ENCODE measurements around the gene TWIST1.

The TWIST1 gene

DNA sequence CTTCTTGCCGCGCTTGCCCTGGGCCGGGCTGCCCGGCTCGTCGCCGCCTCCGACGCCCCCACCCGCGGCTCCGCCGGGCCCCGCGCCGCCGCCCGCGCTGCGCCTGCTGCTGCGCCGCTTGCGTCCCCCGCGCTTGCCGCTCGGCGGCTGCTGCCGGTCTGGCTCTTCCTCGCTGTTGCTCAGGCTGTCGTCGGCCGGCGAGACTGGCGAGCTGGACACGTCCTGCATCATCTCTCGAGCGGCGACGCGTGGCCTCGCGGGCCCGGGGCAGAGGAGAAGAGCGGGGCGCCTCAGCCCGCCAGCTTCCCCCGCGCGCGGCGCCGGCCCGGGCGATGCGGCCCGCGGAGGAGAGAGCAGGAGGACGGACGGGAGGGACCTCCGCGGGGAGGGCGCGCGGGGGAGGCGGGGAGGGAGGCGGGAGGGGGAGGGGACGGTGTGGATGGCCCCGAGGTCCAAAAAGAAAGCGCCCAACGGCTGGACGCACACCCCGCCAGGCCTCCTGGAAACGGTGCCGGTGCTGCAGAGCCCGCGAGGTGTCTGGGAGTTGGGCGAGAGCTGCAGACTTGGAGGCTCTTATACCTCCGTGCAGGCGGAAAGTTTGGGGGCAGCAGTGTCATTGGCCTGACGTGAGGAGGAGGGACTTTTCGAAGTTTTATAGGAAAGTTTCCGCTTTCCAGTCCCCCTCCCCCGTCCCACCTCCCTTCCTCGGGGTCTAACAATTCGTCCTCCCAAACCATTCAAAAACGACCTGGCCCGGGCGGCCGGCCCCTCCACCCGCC lies at the start of gene TWIST1:
TWIST1 (minus strand) TSS at position 546 of the 779 bp plus-strand sequence; CDS start at position 231, 315 bp downstream.
- DNase-seq (ENCODE audit: low read depth in 2 of 2), result no peak

DNA sequence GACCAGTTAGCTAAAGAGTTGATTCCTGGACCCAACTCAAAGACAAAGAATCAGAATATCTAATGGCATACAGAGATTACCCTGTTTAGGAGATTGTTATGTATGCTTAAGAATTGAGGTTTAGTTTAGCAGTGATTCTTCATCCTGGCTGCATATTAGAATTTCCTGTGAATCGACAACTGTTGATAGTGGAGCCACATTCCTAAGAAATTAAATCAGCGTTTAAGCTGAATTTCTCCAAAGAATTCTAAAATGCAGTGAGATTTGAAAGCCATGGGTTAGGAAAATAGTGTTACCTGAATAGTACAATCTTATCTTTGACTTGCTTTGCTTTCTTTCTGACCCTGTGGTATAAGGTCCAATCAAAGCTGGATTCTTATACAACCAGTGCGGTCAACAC lies 44.2 kb upstream of the TWIST1 start:
- no peak for DNase-seq (ENCODE audit: low read depth in 2 of 2)

DNA sequence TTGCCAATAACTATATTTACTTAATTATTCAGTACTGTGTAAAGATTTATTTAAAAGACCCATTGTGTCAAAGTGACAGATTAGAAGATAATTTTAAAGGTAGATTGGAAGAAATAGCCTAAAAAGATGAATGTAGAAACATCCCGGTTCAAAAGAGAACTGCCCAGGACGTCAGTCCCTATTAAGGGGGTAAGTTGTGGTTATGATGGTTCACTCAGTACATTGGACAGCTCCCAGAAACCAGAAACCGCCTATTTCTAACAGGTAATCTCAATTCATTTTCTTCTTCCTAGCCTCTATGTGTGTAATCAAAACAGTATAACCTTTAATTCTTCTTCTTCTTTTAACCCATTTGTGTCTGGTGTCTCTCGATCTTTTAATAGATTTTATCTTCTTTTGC lies 29.3 kb upstream of the TWIST1 start:
- DNase-seq (ENCODE audit: low read depth in 2 of 2), result no peak

DNA sequence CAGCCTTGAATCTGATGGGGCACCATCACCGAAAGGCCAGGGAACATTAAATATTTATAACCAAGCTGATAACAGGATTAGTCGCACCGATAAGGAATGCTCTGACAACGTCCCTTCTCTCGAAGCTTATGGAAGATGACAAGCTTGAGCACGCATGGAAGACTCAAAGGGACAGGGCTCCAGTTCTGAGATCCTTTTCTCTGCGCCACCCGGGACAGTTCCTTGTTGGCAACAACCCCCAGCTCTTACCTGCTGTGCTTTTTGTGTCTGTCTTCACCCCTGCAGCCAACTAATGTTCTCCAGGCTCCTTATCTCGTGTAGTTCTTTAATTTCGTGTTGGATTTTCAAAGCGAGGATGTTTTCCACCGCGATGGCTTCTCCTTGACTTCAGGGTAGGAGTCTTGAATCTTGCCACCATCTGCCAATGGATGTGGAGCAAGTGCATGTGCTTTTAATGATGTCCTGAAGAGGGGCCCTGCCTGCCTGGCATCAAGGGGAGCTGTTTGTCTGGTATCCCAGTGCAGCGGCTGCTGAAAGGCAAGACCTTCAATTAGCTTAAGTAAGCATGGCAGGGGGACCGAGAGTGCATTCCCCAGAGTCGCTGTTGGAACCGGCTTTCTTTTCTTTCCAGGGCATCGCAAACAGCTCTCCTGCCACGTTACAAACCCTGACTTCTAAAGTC lies 28.1 kb upstream of the TWIST1 start:
- no peak for DNase-seq (ENCODE audit: low read depth in 2 of 2)

DNA sequence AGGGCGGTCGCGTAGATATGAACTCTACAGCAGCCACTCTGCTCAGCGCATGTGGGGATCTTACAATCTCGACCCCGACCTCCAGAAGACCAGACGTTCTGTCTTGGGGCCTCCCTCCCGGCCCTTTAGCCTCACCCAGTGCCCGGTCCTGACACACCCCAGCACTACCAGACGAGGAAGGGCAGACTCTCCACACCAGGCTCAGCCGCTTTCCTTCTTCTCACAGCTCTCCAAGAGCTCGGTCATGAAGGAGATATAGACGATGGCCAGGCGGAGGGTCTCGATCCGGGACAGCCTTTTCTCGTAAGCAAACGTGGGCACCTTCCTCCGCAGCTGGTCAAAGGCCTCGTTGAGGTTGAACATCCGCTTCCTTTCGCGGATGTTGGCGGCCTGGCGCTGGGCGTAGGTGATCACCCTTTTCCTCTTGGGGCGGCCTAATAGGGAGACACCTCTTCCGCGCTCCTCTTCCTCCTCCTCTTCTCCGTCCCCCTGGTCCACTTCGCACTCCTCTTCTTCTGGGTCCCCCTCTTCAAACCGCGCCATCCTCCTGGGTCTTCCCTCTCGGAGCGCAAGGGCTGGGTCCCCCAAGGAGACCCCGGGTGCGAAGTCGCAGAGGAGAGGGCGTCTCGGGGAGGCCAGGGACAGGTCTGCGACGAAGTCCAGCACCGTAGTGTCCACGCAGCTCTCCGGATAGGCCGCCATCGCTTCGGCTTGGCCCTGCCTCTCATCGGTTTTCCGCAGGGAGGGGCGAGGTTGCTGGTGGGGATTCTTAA lies 27.4 kb upstream of the TWIST1 start, which contains the start of gene FERD3L:
FERD3L (minus strand) TSS at position 761 of the 773 bp plus-strand sequence; CDS start at position 702, 59 bp downstream.
- no peak for DNase-seq (ENCODE audit: low read depth in 2 of 2)

DNA sequence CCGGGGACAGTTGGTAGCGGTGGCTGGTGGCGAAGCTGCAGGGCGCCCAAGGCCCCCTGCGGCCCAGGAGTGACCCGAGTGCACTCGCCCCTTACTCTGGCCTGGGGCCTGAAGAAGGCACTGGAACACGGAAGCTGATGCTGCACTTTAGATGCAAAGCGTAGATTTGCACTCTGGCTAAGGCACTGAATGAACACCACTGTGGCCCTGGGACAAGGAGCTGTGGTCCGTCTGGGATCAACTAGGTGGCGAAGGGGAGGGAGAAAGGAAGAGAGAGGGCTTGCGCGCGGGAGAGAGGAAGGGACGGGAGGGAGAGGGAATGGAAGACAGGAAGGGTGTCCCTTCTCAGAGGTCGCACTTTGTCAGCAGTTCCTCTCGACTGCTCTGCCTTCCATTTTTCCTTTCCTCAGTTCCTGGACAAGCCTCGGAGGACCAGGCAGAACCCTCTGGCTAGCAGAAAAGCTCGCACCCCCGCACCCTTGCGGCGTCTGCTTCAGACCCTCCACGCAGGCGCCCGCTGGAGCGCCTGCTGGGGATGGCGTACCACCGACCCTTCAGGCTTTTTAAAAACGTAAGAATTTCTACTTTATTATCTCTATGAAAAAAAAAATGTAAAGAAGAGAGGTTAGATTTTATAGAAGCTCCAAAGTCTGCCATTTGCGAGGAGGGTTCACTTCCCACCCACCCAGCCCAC lies 26.6 kb upstream of the TWIST1 start:
- no peak for DNase-seq (ENCODE audit: low read depth in 2 of 2)

DNA sequence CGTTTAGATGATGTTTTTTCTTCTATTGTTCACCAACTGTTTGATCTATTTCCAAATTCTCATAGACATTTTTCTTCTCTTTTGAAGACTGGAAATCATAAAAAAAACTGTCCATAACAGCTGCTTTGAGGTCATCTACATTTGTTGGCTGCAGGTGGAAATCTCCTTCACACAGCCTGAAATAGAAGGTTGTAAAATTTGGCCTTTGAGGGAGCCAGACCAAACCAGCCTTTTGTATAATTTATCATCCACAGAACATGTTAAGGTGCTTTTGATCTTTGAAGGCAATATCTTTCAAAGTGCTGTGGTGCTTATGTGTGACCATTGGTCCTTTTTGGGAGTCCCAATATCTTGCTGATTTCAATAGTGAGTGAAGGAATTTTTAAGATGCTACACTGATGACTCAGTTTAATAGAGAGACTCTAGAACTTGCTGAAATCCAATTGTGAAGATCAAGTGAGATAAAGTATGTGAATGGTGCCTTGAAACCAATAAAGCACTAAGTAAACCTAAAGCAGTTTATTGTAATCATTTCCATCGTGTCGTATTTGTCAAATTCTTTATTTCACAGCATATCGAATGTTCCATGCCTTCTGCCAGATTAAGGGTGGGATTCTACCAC lies 22.4 kb upstream of the TWIST1 start:
- DNase-seq (ENCODE audit: low read depth in 2 of 2), result no peak

GRCh38 chr7:19133886-19134285 lies 16.4 kb upstream of the TWIST1 start:
- no peak for DNase-seq (ENCODE audit: low read depth in 2 of 2)

GRCh38 chr7:19133390-19133789 lies 16.0 kb upstream of the TWIST1 start:
- no peak for DNase-seq (ENCODE audit: low read depth in 2 of 2)

GRCh38 chr7:19128856-19129255 lies 11.4 kb upstream of the TWIST1 start:
- DNase-seq (ENCODE audit: low read depth in 2 of 2), result no peak

DNA sequence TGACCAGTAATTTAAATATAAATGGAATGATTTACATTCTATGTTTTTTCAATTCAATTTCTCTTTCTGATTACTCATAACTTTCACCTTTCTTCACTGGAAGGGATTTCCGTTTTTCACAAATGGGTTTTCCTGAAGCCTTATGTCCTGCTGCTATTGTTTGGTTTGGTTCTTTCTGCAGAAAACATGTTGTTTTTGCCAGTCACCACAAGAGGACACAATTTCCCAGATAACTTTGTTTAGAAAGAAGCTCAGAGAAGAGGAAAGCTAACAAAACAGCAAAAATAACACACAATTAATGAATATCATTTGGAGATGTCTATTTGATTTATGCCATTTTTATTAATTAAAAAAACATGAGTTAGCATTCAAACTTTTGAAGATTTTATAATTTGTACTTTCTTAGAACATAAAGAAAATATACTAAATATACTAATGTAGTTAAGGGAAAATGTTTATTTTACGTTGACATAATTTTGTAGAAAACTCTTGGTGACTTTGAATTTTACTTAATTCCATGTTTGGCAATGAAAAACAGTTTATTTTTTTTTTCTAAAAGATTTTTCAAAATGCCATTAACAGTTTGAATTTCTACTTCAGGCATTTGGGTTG lies 4.6 kb upstream of the TWIST1 start:
- DNase-seq (ENCODE audit: low read depth in 2 of 2), result no peak

DNA sequence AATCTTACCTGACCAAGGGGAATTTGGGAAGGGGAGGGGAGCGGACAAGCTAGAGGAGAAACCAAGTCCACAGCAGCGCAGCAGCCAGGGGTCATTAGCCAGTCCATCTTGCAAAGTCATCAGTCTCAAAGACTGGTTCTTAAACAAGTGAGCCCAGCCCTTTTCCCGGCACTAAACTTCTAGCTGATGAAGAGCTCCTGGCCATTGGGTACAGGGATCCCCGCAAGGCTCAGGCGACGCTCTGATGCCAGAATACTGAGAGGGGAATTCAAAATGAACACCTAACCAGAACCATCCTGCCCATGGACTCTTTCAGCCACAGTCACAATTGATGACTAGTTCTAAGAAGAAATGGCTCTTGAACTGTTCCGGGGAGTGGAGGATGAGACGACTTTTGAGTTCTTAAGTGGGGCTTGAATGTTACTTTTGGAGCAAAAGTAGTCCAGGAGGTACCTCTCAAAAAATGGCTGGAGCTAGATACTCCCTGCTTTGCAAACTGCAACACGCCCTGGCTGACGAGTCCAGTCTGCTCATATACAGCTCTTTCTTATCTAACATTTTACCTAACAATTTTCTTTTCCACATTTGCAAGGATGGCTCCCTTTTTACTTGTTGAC lies 2.5 kb upstream of the TWIST1 start:
- DNase-seq (ENCODE audit: low read depth in 2 of 2), result no peak

DNA sequence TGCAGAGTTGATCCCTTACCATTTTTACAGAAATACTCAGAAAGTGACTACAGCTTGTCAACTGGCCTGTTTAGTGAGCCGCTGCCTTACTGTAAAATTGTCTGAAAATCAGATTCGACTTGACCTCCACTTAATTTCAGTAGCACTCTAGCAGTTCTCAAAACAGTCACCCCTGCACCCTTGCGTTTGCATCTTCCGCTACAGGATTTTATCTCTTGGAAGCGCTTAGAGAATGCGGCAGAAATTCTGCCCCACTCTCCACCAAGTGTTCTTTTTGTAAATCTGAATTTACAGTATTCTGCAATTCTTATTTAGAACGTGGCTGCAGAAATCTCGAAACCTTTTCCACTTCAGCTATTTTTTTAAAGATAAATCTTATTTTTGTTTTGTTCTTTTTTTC lies 1.9 kb upstream of the TWIST1 start:
- DNase-seq (ENCODE audit: low read depth in 2 of 2), result no peak

- no peak for DNase-seq (ENCODE audit: low read depth in 2 of 2)
These were observed 1.4 kb upstream of the TWIST1 start for GRCh38 chr7:19118636-19119371.

- DNase-seq (ENCODE audit: low read depth in 2 of 2), result no peak
These were observed 603 bp upstream of the TWIST1 start for GRCh38 chr7:19117870-19118608.

- no peak for DNase-seq (ENCODE audit: low read depth in 2 of 2)
These were observed 1.0 kb downstream of the TWIST1 start for GRCh38 chr7:19116121-19117090.

DNA sequence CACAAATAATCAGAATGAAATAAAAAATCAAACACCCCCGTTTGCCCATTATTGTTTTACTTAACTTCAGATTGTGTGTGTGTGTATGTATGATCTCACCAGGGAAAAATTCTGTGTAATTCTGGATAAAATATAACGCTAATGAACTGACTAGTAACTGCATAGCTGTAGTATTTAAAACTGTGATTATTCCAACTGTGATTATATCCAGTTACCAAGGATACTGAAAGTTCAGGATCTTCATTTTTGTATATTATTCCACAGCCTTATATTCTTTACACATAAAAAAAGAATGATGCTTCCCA lies 2.9 kb downstream of the TWIST1 start:
- no peak for DNase-seq (ENCODE audit: low read depth in 2 of 2)

All from stimulated activated CD8-positive, alpha-beta memory T cell treated with anti-CD3 and anti-CD28 coated beads, Interleukin-2, amount 100 ng/mL, for 48 hours (primary cell).